K562 (cell line): ENCODE measurements around the gene PNPLA7. TPM values are rescaled to one million over a fixed set of nuclear protein-coding genes. Genes with fewer than 3 reads are reported as not detected.
A peak's percentile ranks its signal among the peaks of the same experiment; 100 is the strongest.

Source experiments
- microRNA-seq: library from miRNA; unstranded; fragments of <30 nt; microRNA quantifications from one replicate; pipeline ENCODE4, GENCODE V29; 2018; ENCODE audit warnings: borderline microRNAs expressed
- polyA plus RNA-seq, 8 experiments: library from polyadenylated mRNA; depleted of rRNA in 4 of 8; stranded (reverse) in 5 of 8; unstranded in 3 of 8; fragments of >200 nt; fragmentation: Nextera tagmentation in 2 of 8; fragmentation: Illumina TruSeq in 1 of 8; extraction: Ambion mirVana in 2 of 8; extraction: Trizol in 1 of 8; gene quantifications; 2 replicates each; pipeline versions ENCODE4 v1.2.1 to v1.2.3, GENCODE V29; 2011 to 2014; ENCODE audit warnings: inconsistent platforms in 1 of 8, missing spikeins in 1 of 8
- total RNA-seq, 7 experiments: library from RNA; depleted of rRNA in 6 of 7; stranded (reverse); fragments of >200 nt in 6 of 7; fragmentation: Illumina TruSeq in 2 of 7; extraction: Trizol in 2 of 7; gene quantifications; 2 replicates each; pipeline versions ENCODE4 v1.2.1 to v1.2.3, GENCODE V29; 2011 to 2021; ENCODE audit warnings: low replicate concordance in 1 of 7

Gene PNPLA7
- total and polyA plus RNA-seq, 9 of the 15 experiments (the other 6 are each of a cell fraction or from before 2014, with no cell fraction given): 0.01 to 0.85 (median 0.19) TPM; not detected in 1

Small RNA genes lying within 50 kb of the gene (microRNA-seq; reads per million reads assigned to microRNA genes)
- gene MIR7114: 1.1 reads per million, percentile 10 among the genes with 10 or more reads in this experiment

Other genes with a start within 250 kb of the PNPLA7 start
Only the 7 nearest of the 10 such genes appear.
- 0.16 and 0.27 TPM in 2 replicates for gene ENTPD8, start 109.0 kb downstream of the PNPLA7 start, total RNA-seq (2014; rRNA removed)
- gene ENTPD8, start 109.0 kb downstream of the PNPLA7 start, total RNA-seq (2014; rRNA removed; fragmentation: Illumina TruSeq; extraction: Trizol): not detected in 2 replicates
- 0.08 TPM in 1 of 2 replicates, not detected in the other for gene ENTPD8, start 109.0 kb downstream of the PNPLA7 start, total RNA-seq (2015; rRNA removed; fragmentation: Illumina TruSeq; extraction: Trizol)
- 0.13 and 0.18 TPM in 2 replicates for gene ENTPD8, start 109.0 kb downstream of the PNPLA7 start, total RNA-seq (2021)
- 0.06 and 0.11 TPM in 2 replicates for gene ENTPD8, start 109.0 kb downstream of the PNPLA7 start, polyA plus RNA-seq (2011; rRNA removed)
- gene ENTPD8, start 109.0 kb downstream of the PNPLA7 start, polyA plus RNA-seq (2014; fragmentation: Illumina TruSeq; extraction: Trizol): 0.07 TPM in 1 of 2 replicates, not detected in the other
- gene ENTPD8, start 109.0 kb downstream of the PNPLA7 start, polyA plus RNA-seq (2014; fragmentation: Nextera tagmentation; extraction: Ambion mirVana): not detected
- 0.20 TPM in 1 of 2 replicates, not detected in the other for gene ENTPD8, start 109.0 kb downstream of the PNPLA7 start, polyA plus RNA-seq (2014; rRNA removed)
- 49.2 and 60.0 TPM in 2 replicates for gene NSMF, start 91.1 kb downstream of the PNPLA7 start, total RNA-seq (2014; rRNA removed)
- gene NSMF, start 91.1 kb downstream of the PNPLA7 start, total RNA-seq (2014; rRNA removed; fragmentation: Illumina TruSeq; extraction: Trizol): 24.4 and 29.3 TPM in 2 replicates
- 28.2 and 29.1 TPM in 2 replicates for gene NSMF, start 91.1 kb downstream of the PNPLA7 start, total RNA-seq (2015; rRNA removed; fragmentation: Illumina TruSeq; extraction: Trizol)
- gene NSMF, start 91.1 kb downstream of the PNPLA7 start, total RNA-seq (2021): 72.0 and 74.5 TPM in 2 replicates
- 44.9 and 71.8 TPM in 2 replicates for gene NSMF, start 91.1 kb downstream of the PNPLA7 start, polyA plus RNA-seq (2011; rRNA removed)
- gene NSMF, start 91.1 kb downstream of the PNPLA7 start, polyA plus RNA-seq (2014; fragmentation: Illumina TruSeq; extraction: Trizol): 26.4 and 44.1 TPM in 2 replicates
- gene NSMF, start 91.1 kb downstream of the PNPLA7 start, polyA plus RNA-seq (2014; fragmentation: Nextera tagmentation; extraction: Ambion mirVana): under 1 TPM; 0.20 to 0.42 TPM
- 76.3 and 82.7 TPM in 2 replicates for gene NSMF, start 91.1 kb downstream of the PNPLA7 start, polyA plus RNA-seq (2014; rRNA removed)
- 239 and 259 TPM in 2 replicates for gene MRPL41, start 1.5 kb upstream of the PNPLA7 start, total RNA-seq (2014; rRNA removed)
- 9.2 and 11.6 TPM in 2 replicates for gene MRPL41, start 1.5 kb upstream of the PNPLA7 start, total RNA-seq (2014; rRNA removed; fragmentation: Illumina TruSeq; extraction: Trizol)
- 54.9 and 58.3 TPM in 2 replicates for gene MRPL41, start 1.5 kb upstream of the PNPLA7 start, total RNA-seq (2015; rRNA removed; fragmentation: Illumina TruSeq; extraction: Trizol)
- 146 and 158 TPM in 2 replicates for gene MRPL41, start 1.5 kb upstream of the PNPLA7 start, total RNA-seq (2021)
- gene MRPL41, start 1.5 kb upstream of the PNPLA7 start, polyA plus RNA-seq (2011; rRNA removed): 21.6 and 23.7 TPM in 2 replicates
- gene MRPL41, start 1.5 kb upstream of the PNPLA7 start, polyA plus RNA-seq (2014; fragmentation: Illumina TruSeq; extraction: Trizol): 10.4 and 32.9 TPM in 2 replicates
- gene MRPL41, start 1.5 kb upstream of the PNPLA7 start, polyA plus RNA-seq (2014; fragmentation: Nextera tagmentation; extraction: Ambion mirVana): 1 to 10 TPM; 2.6 to 4.1 TPM
- gene MRPL41, start 1.5 kb upstream of the PNPLA7 start, polyA plus RNA-seq (2014; rRNA removed): 184 and 216 TPM in 2 replicates
- 49.7 and 54.8 TPM in 2 replicates for gene DPH7, start 28.5 kb upstream of the PNPLA7 start, total RNA-seq (2014; rRNA removed)
- gene DPH7, start 28.5 kb upstream of the PNPLA7 start, total RNA-seq (2014; rRNA removed; fragmentation: Illumina TruSeq; extraction: Trizol): 25.5 and 31.8 TPM in 2 replicates
- gene DPH7, start 28.5 kb upstream of the PNPLA7 start, total RNA-seq (2015; rRNA removed; fragmentation: Illumina TruSeq; extraction: Trizol): 30.8 and 31.4 TPM in 2 replicates
- gene DPH7, start 28.5 kb upstream of the PNPLA7 start, total RNA-seq (2021): 53.0 and 54.0 TPM in 2 replicates
- 56.1 and 64.2 TPM in 2 replicates for gene DPH7, start 28.5 kb upstream of the PNPLA7 start, polyA plus RNA-seq (2011; rRNA removed)
- gene DPH7, start 28.5 kb upstream of the PNPLA7 start, polyA plus RNA-seq (2014; fragmentation: Illumina TruSeq; extraction: Trizol): 37.1 and 41.3 TPM in 2 replicates
- 10 to 100 TPM; 13.9 to 21.4 TPM for gene DPH7, start 28.5 kb upstream of the PNPLA7 start, polyA plus RNA-seq (2014; fragmentation: Nextera tagmentation; extraction: Ambion mirVana)
- gene DPH7, start 28.5 kb upstream of the PNPLA7 start, polyA plus RNA-seq (2014; rRNA removed): 65.5 and 68.6 TPM in 2 replicates
- gene ZMYND19, start 40.1 kb upstream of the PNPLA7 start, total RNA-seq (2014; rRNA removed): 71.7 and 91.1 TPM in 2 replicates
- gene ZMYND19, start 40.1 kb upstream of the PNPLA7 start, total RNA-seq (2014; rRNA removed; fragmentation: Illumina TruSeq; extraction: Trizol): 25.8 and 29.0 TPM in 2 replicates
- 53.8 and 54.1 TPM in 2 replicates for gene ZMYND19, start 40.1 kb upstream of the PNPLA7 start, total RNA-seq (2015; rRNA removed; fragmentation: Illumina TruSeq; extraction: Trizol)
- 80.9 and 86.7 TPM in 2 replicates for gene ZMYND19, start 40.1 kb upstream of the PNPLA7 start, total RNA-seq (2021)
- gene ZMYND19, start 40.1 kb upstream of the PNPLA7 start, polyA plus RNA-seq (2011; rRNA removed): 38.8 and 44.0 TPM in 2 replicates
- gene ZMYND19, start 40.1 kb upstream of the PNPLA7 start, polyA plus RNA-seq (2014; fragmentation: Illumina TruSeq; extraction: Trizol): 33.6 and 44.3 TPM in 2 replicates
- 1 to 10 TPM; 1.0 to 2.4 TPM for gene ZMYND19, start 40.1 kb upstream of the PNPLA7 start, polyA plus RNA-seq (2014; fragmentation: Nextera tagmentation; extraction: Ambion mirVana)
- gene ZMYND19, start 40.1 kb upstream of the PNPLA7 start, polyA plus RNA-seq (2014; rRNA removed): 71.0 and 71.7 TPM in 2 replicates
- gene ARRDC1, start 55.3 kb upstream of the PNPLA7 start, total RNA-seq (2014; rRNA removed): 33.7 and 37.2 TPM in 2 replicates
- 4.1 and 5.8 TPM in 2 replicates for gene ARRDC1, start 55.3 kb upstream of the PNPLA7 start, total RNA-seq (2014; rRNA removed; fragmentation: Illumina TruSeq; extraction: Trizol)
- 10.4 and 14.9 TPM in 2 replicates for gene ARRDC1, start 55.3 kb upstream of the PNPLA7 start, total RNA-seq (2015; rRNA removed; fragmentation: Illumina TruSeq; extraction: Trizol)
- 32.2 and 32.5 TPM in 2 replicates for gene ARRDC1, start 55.3 kb upstream of the PNPLA7 start, total RNA-seq (2021)
- gene ARRDC1, start 55.3 kb upstream of the PNPLA7 start, polyA plus RNA-seq (2011; rRNA removed): 24.5 and 34.0 TPM in 2 replicates
- gene ARRDC1, start 55.3 kb upstream of the PNPLA7 start, polyA plus RNA-seq (2014; fragmentation: Illumina TruSeq; extraction: Trizol): 18.6 and 24.3 TPM in 2 replicates
- gene ARRDC1, start 55.3 kb upstream of the PNPLA7 start, polyA plus RNA-seq (2014; fragmentation: Nextera tagmentation; extraction: Ambion mirVana): under 1 TPM; 0.21 to 0.63 TPM
- 45.3 and 47.0 TPM in 2 replicates for gene ARRDC1, start 55.3 kb upstream of the PNPLA7 start, polyA plus RNA-seq (2014; rRNA removed)
- gene EHMT1, start 68.6 kb upstream of the PNPLA7 start, total RNA-seq (2014; rRNA removed): 63.8 and 69.8 TPM in 2 replicates
- 25.6 and 31.9 TPM in 2 replicates for gene EHMT1, start 68.6 kb upstream of the PNPLA7 start, total RNA-seq (2014; rRNA removed; fragmentation: Illumina TruSeq; extraction: Trizol)
- gene EHMT1, start 68.6 kb upstream of the PNPLA7 start, total RNA-seq (2015; rRNA removed; fragmentation: Illumina TruSeq; extraction: Trizol): 41.4 and 42.8 TPM in 2 replicates
- 76.0 and 80.3 TPM in 2 replicates for gene EHMT1, start 68.6 kb upstream of the PNPLA7 start, total RNA-seq (2021)
- 26.9 and 31.3 TPM in 2 replicates for gene EHMT1, start 68.6 kb upstream of the PNPLA7 start, polyA plus RNA-seq (2011; rRNA removed)
- 36.4 and 44.9 TPM in 2 replicates for gene EHMT1, start 68.6 kb upstream of the PNPLA7 start, polyA plus RNA-seq (2014; fragmentation: Illumina TruSeq; extraction: Trizol)
- 1 to 10 TPM; 2.2 to 3.8 TPM for gene EHMT1, start 68.6 kb upstream of the PNPLA7 start, polyA plus RNA-seq (2014; fragmentation: Nextera tagmentation; extraction: Ambion mirVana)
- 48.9 and 59.2 TPM in 2 replicates for gene EHMT1, start 68.6 kb upstream of the PNPLA7 start, polyA plus RNA-seq (2014; rRNA removed)